AG09319 (cell line): Measurements from ENCODE around the gene SLC25A3.
"Not testable (repeated sequence)": the region's sequence is repeated elsewhere in the genome, so short reads cannot be mapped to it uniquely, and the experiment has no call there.

Experiments used
- DNase-seq: peaks from one replicate; pipeline ENCODE4 v3.0.0-alpha.2; 2010; ENCODE audit warnings: low read depth; ENCODE audit errors: extremely low read depth
- TF ChIP-seq, protein P1 (sequence below): IDR thresholded peaks from 2 replicates; pipeline ENCODE4 v1.5.1; 2011; ENCODE audit warnings: low read depth, mild to moderate bottlenecking, inconsistent platforms, low read length, moderate library complexity

Gene SLC25A3

DNA sequence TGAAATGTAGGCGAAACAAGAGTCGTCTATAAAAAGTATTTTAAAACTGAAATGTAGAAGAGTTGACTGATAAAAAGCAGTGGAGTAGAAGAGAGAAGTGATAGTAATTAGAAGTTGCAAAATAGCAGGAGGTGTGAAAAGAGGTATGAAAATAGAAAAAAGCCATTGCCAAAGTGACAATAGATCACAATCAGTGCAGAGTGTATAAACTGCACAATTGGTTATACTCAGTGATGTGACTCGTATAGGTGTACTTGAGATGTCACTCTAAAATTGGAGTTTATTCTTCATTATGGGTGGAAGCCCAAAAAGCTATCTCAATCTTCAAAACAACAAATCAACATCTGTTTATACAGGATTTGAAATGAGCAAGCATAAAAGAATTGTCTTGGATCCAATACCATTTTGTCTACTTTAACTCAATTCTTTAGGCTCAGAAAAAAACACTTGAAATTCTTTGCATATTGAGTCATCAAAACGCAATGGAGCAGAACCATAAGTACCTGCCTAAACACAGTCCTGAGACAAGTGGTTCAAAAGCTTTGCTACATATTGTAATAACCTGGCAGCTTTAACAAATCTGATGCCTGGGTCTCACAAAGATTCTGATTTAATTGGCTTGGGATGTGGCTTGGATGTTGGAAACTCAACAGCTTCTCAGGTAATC, 42.3 kb downstream of the SLC25A3 start:
- TF ChIP-seq, protein P1, sequence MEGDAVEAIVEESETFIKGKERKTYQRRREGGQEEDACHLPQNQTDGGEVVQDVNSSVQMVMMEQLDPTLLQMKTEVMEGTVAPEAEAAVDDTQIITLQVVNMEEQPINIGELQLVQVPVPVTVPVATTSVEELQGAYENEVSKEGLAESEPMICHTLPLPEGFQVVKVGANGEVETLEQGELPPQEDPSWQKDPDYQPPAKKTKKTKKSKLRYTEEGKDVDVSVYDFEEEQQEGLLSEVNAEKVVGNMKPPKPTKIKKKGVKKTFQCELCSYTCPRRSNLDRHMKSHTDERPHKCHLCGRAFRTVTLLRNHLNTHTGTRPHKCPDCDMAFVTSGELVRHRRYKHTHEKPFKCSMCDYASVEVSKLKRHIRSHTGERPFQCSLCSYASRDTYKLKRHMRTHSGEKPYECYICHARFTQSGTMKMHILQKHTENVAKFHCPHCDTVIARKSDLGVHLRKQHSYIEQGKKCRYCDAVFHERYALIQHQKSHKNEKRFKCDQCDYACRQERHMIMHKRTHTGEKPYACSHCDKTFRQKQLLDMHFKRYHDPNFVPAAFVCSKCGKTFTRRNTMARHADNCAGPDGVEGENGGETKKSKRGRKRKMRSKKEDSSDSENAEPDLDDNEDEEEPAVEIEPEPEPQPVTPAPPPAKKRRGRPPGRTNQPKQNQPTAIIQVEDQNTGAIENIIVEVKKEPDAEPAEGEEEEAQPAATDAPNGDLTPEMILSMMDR, result no peak
- no peak for DNase-seq

DNA sequence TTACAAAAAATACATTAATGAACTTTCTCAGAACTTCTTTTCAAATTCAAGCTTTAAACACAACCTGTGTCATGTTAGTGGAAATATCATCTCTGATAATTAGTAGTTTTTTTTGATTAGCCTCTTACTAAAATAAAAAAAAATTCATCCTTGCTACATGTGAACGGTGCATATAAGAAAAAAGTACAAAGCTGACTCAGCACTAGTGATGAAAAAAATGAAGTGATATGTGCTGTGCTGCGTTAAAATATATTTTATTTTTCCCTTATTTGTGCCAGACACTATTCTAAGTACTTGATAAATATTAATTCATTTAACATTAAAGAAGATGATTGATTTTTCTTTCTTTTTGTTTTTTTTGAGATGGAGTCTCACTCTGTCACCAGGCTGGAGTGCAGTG, 43.6 kb downstream of the SLC25A3 start:
- no peak for DNase-seq
- TF ChIP-seq, protein P1, result no peak

DNA sequence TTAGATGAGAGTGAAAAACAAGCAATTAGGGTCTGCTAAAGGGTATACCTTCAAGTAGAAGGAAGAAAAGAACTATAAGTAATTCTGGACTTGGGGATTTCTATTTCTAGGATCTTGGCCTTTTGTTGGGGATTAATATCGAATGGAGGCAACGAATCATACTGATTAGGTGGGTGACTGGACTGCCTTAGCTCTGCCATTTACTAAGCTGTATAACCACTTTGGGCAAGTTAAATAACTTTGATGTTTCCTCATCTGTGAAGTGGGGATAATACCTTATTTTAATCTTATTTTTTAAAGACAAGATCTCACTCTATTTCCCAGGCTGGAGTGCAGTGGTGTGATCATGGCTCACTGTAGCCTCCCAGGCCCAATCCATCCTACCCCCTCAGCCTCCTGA, 44.5 kb downstream of the SLC25A3 start:
- DNase-seq, result no peak
- TF ChIP-seq, protein P1, result no peak

DNA sequence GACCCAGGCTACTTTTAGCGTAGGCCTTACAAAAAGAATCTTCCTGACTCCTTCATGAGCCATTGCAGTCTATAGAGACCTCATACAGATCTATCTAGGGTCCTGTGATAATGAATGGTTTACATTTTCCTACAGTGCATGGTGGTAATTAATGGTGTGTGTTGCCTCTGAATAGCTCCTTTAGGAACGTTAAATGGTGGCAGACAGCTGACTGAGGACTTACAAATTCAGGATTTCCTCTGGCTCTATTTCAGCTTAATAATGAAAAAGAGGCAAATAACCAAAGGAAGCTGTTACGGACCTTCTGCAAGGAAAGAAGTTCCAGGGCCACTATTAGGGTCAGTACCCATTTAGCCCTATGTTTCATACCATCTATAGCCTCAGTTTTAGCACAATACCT, 46.0 kb downstream of the SLC25A3 start:
- DNase-seq, result no peak
- TF ChIP-seq, protein P1, result no peak

DNA sequence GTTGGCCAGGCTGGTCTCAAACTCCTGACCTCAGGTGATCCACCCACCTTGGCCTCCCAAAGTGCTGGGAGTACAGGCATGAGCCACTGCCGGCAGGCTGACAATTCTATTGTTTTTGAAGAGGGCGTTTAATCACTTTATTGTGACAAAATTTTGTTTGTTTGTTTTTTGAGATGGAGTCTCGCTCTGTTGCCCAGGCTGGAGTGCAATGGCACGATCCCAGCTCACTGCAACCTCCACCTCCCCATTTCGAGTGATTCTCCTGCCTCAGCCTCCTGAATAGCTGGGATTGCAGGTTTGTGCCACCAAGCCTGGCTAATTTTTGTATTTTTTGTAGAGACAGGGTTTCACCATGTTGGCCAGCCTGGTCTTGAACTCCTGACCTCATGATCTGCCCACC, 49.3 kb downstream of the SLC25A3 start:
- not testable (repeated sequence) for DNase-seq

DNA sequence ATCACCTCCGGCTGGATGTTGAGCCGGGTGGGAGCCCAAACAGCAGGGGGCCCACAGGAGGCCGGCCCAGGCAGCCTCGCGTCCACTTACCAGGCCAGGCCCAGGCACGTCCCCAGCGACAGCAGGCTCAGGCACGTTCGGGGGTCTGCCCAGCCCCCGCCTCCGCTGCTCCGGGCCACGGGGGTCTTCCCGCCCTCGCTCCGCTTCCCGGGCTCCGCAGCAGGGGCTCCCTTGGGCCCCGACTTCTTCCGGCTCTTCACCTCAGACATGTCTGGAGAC, 50.9 kb downstream of the SLC25A3 start:
- TF ChIP-seq, protein P1, result peak; percentile 2; the same call in 1 of the 2 replicates
- DNase-seq, result peak; percentile 14

DNA sequence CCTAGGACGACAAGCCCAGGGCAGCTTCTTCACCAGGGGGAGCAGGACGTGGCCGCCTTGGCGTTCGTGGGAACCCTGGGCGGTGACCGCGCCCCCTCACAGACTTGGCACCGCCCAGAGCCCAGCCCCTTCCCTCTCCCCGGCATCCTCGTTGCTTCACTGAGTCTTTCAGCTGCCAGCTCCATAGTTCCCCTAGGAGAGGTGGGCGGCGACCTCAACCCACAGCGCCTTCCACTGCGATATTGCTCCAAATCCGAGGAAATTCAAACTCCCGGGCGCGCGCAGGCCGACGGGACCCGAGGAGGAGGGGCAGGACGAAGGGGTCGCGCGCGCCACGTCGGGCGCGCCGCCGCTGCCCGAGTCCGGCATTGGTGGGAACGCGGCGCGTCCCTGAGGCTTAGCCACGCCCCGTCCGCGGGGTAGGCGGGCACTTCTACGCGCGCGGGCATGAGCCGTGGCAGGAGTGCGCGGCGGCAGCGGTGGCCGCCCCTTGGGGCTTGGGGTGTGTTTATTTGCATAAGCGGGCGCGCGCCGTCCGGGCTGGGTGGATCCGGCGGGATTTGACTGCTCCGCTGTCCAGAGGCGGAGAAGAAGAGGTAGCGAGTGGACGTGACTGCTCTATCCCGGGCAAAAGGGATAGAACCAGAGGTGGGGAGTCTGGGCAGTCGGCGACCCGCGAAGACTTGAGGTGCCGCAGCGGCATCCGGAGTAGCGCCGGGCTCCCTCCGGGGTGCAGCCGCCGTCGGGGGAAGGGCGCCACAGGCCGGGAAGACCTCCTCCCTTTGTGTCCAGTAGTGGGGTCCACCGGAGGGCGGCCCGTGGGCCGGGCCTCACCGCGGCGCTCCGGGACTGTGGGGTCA, 51.5 kb downstream of the SLC25A3 start, which contains the start of the genes APAF1 and IKBIP:
APAF1 (plus strand) TSS at position 579 of the 860 bp plus-strand sequence. CDS start 3,070 bp downstream, outside the sequence.
IKBIP (minus strand) TSS at position 77 of the 860 bp plus-strand sequence. CDS start 87 bp downstream, outside the sequence.
- DNase-seq, result peak; percentile 90
- TF ChIP-seq, protein P1, result no peak; the same call in 1 of the 2 replicates
